ENCODE measurements around the gene XK. TPM values are rescaled to one million over a fixed set of nuclear protein-coding genes. Genes with fewer than 3 reads are reported as not detected.

XK gene
- total and polyA plus RNA-seq, 2 of the 4 experiments (the other 2 are of a cell fraction) = under 0.01 to 0.02 TPM

- Histone ChIP-seq H2BK20ac (ENCODE audit: low read depth, low read length) (no peak overlapping the region), H3K56ac (ENCODE audit: extremely low read depth, insufficient read depth, low read length) (no peak overlapping the region), H3K4me2 (ENCODE audit: low read depth, low read length) (no peak overlapping the region), H4K20me1 (ENCODE audit: insufficient read depth, low read length) (no peaks in the 10 kb centered on the region), H2AFZ (replicated peaks; ENCODE audit: low read length, poor library complexity) (no peak overlapping the region), H2AK9ac (replicated peaks; ENCODE audit: low read depth, low read length, poor library complexity) (no peak overlapping the region), H3K27ac (ENCODE audit: insufficient read depth, low read length) (no peak overlapping the region), H2AK5ac (ENCODE audit: low read depth, low read length) (no peak overlapping the region), H3K9ac (ENCODE audit: low read depth, low read length) (no peak overlapping the region), H3K27me3 (ENCODE audit: control insufficient read depth, insufficient read depth, low read length) (peaks cover 1% of the 10 kb centered on the region; the same call in 1 of the 2 replicates), H3K4ac (ENCODE audit: low read depth, low read length) (no peak overlapping the region), H2BK120ac (ENCODE audit: low read depth, low read length) (no peak overlapping the region), H2BK5ac (ENCODE audit: low read depth, low read length, poor library complexity, severe bottlenecking) (no peak overlapping the region), H3K23ac (ENCODE audit: low read depth, low read length) (no peak overlapping the region), H3K18ac (ENCODE audit: low read depth, low read length) (no peak overlapping the region), H3K4me1 (ENCODE audit: control insufficient read depth, insufficient read depth, low read length) (no peaks in the 10 kb centered on the region), H4K91ac (ENCODE audit: insufficient read depth, low read depth, low read length) (no peak overlapping the region), H3K9me1 (ENCODE audit: insufficient read depth, low read length) (no peaks in the 10 kb centered on the region), H3K36me3 (ENCODE audit: control insufficient read depth, insufficient read depth, low read length) (no peaks in the 10 kb centered on the region), H4K8ac (ENCODE audit: low read depth in 2 of 2, low read length in 2 of 2) (no peak overlapping the region), H3K4me3 (ENCODE audit: insufficient read depth, low read depth, low read length) (no peak overlapping the region), H4K5ac (ENCODE audit: low read depth, low read length) (no peak overlapping the region), H2BK15ac (ENCODE audit: low read depth, low read length) (no peak overlapping the region), H3K14ac (replicated peaks; ENCODE audit: low read depth, low read length) (no peak overlapping the region), H3K79me1 (ENCODE audit: low read depth in 1 of 2, low read length in 2 of 2) (no peaks in the 10 kb centered on the region), H3K9me3 (ENCODE audit: control insufficient read depth, insufficient read depth, low read length) (no peaks in the 10 kb centered on the region)
- DNase-seq = no peak
- no TSS peak for BruUV-seq (replicated peaks)
- CTCF ChIA-PET = no interaction called here
- dilution Hi-C loops (cut with HindIII; ENCODE audit: low sequenced_read_pairs, unreplicated experiment) (no loop called here), in situ Hi-C loops (cut with MboI; ENCODE audit: low sequenced_read_pairs) (no loop called here), intact Hi-C loops (cut with micrococcal nuclease) (no loop called here)
- POLR2A ChIA-PET (ENCODE audit: unreplicated experiment) = no interaction called here
- ATAC-seq (ENCODE audit: low read depth) = no peak
- WGBS, 2 experiments (ENCODE audit: extremely low coverage in 2 of 2, insufficient read length in 1 of 2) = no CpG with 5 or more reads among the region's 6 CpGs
- no peak for TF ChIP-seq NFE2L2 (IDR thresholded peaks at IDR 0.05; ENCODE audit: low read depth, low read length)
- no peak for TF ChIP-seq RFX5 (IDR thresholded peaks at IDR 0.05; ENCODE audit: low read depth, low read length)
- TF ChIP-seq POLR2A (IDR thresholded peaks at IDR 0.05; ENCODE audit: low read depth, low read length) = no peak
- TF ChIP-seq CTCF (conservative IDR thresholded peaks at IDR 0.05; ENCODE audit: low read depth, low read length) = no peak
- TF ChIP-seq CEBPB (IDR thresholded peaks at IDR 0.05; ENCODE audit: low read depth, low read length) = no peak
- no peak for TF ChIP-seq FOS (IDR thresholded peaks at IDR 0.05; ENCODE audit: low read depth, low read length)
- TF ChIP-seq MXI1 (IDR thresholded peaks at IDR 0.05; ENCODE audit: borderline replicate concordance, low read depth, low read length) = no peak
- TF ChIP-seq BHLHE40 (IDR thresholded peaks at IDR 0.05; ENCODE audit: low read depth, low read length) = no peak
- no peak for TF ChIP-seq RAD21 (IDR thresholded peaks at IDR 0.05; ENCODE audit: low read length)
- TF ChIP-seq SMC3 (IDR thresholded peaks at IDR 0.05; ENCODE audit: low read depth, low read length) = no peak
These were observed 40.9 kb upstream of the XK start for GRCh38 chrX:37644381-37645305.
